ENCODE measurements around the gene SLC4A1.
A peak's percentile ranks its signal among the peaks of the same experiment; 100 is the strongest.

Gene SLC4A1

GRCh38 chr17:44279666-44280391, 11.9 kb upstream of the SLC4A1 start:
- H3K4me3 ChIP-seq (ENCODE audit: control insufficient read depth, low read depth, low read length) = no peak overlapping the region
- peak; percentile 88 for DNase-seq (ENCODE audit: low read depth)

GRCh38 chr17:44279346-44279665, 11.4 kb upstream of the SLC4A1 start:
- no peak for DNase-seq (ENCODE audit: low read depth)
- TF ChIP-seq, protein P1, sequence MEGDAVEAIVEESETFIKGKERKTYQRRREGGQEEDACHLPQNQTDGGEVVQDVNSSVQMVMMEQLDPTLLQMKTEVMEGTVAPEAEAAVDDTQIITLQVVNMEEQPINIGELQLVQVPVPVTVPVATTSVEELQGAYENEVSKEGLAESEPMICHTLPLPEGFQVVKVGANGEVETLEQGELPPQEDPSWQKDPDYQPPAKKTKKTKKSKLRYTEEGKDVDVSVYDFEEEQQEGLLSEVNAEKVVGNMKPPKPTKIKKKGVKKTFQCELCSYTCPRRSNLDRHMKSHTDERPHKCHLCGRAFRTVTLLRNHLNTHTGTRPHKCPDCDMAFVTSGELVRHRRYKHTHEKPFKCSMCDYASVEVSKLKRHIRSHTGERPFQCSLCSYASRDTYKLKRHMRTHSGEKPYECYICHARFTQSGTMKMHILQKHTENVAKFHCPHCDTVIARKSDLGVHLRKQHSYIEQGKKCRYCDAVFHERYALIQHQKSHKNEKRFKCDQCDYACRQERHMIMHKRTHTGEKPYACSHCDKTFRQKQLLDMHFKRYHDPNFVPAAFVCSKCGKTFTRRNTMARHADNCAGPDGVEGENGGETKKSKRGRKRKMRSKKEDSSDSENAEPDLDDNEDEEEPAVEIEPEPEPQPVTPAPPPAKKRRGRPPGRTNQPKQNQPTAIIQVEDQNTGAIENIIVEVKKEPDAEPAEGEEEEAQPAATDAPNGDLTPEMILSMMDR (conservative IDR thresholded peaks at IDR 0.05; ENCODE audit: control insufficient read depth, insufficient read depth, low read depth, low read length) = no peak
- no peak overlapping the region for H3K4me3 ChIP-seq (ENCODE audit: control insufficient read depth, low read depth, low read length)

More at GRCh38 chr17:44279666-44280391, 11.9 kb upstream of the SLC4A1 start:
- TF ChIP-seq, protein P1 (conservative IDR thresholded peaks at IDR 0.05; ENCODE audit: control insufficient read depth, insufficient read depth, low read depth, low read length) = no peak

DNA sequence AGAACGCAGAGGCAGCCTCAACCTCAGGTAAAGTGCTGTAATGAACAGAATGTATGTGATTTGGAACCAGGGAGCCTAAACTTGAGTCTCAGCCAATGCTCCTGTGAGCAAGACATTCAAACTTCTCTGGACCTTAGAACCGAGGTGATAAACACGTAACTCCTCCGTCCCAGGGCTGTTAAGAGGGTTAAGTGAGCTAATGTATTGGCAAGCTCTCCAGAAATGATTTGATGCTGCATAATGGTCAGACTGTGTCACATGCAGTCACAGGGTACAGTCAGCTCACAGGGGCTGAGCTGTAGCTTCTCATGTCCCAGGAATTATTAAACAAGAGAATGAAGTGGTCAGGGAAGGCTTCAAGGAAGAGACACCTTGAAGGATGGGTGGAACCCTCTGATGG, 10.0 kb upstream of the SLC4A1 start:
- DNase-seq (ENCODE audit: low read depth) = peak; percentile 52
- no peak overlapping the region for H3K4me3 ChIP-seq (ENCODE audit: control insufficient read depth, low read depth, low read length)
- TF ChIP-seq, protein P1 (conservative IDR thresholded peaks at IDR 0.05; ENCODE audit: control insufficient read depth, insufficient read depth, low read depth, low read length) = no peak

GRCh38 chr17:44273607-44274006, 5.7 kb upstream of the SLC4A1 start:
- no peak overlapping the region for H3K4me3 ChIP-seq (ENCODE audit: control insufficient read depth, low read depth, low read length)
- DNase-seq (ENCODE audit: low read depth) = no peak
- TF ChIP-seq, protein P1 (conservative IDR thresholded peaks at IDR 0.05; ENCODE audit: control insufficient read depth, insufficient read depth, low read depth, low read length) = no peak

GRCh38 chr17:44272954-44273353, 5.0 kb upstream of the SLC4A1 start:
- TF ChIP-seq, protein P1 (conservative IDR thresholded peaks at IDR 0.05; ENCODE audit: control insufficient read depth, insufficient read depth, low read depth, low read length) = no peak
- H3K4me3 ChIP-seq (ENCODE audit: control insufficient read depth, low read depth, low read length) = no peak overlapping the region
- no peak for DNase-seq (ENCODE audit: low read depth)

DNA sequence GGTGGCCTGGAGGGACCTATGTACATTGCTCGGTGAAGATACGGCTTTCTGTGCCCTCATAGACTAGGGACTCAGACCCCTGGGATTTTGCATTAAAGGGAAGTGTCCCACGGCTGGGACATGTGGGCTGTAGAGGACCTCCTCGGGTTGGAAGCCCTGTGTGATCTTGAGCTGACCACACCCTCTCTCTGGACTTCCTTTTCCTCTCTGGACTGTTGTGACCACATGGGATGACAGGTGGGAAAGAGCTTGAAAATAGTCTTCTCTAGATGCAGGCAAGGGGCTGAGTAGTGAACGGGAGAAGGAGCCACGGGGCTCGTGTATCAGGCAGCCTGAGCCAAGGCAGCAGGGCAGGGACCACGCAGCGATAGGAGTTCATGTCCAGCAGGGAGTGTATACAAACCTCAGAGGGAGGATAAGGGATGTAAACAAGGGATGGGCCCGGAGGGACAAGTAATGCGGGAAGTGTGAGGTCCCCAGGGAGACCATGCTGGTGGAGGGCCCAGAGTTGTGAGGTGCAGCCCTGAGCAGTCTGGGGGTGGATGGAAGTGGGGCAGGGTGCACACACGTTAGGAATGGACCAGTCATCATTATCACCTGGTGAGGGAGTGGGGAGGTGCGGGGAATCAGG, 4.5 kb upstream of the SLC4A1 start:
- no peak overlapping the region for H3K4me3 ChIP-seq (ENCODE audit: control insufficient read depth, low read depth, low read length)
- TF ChIP-seq, protein P1 (conservative IDR thresholded peaks at IDR 0.05; ENCODE audit: control insufficient read depth, insufficient read depth, low read depth, low read length) = no peak
- DNase-seq (ENCODE audit: low read depth) = no peak

All from fibroblast of mammary gland (primary cell).